K562 (cell line): Measurements from ENCODE around the gene SLC16A1. TPM values are rescaled to one million over a fixed set of nuclear protein-coding genes. Genes with fewer than 3 reads are reported as not detected.

Source experiments
- CC2D1A ChIP-seq: fragments of 450-650 bp; IDR thresholded peaks from 2 replicates; pipeline ENCODE4 v1.6.1; 2017; ENCODE audit warnings: mild to moderate bottlenecking
- CEBPG ChIP-seq, 3 experiments: fragments of 200-800 bp in 1 of 3; sonication (Bioruptor generic) in 1 of 3; sonication (generic) in 1 of 3; formaldehyde crosslinking in 1 of 3; IDR thresholded peaks in 2 of 3; conservative IDR thresholded peaks in 1 of 3; 2 replicates each; pipeline versions ENCODE4 v1.6.1 to v1.8.0; 2016 to 2022; ENCODE audit warnings: missing compliant biosample characterization in 2 of 3, missing genetic modification characterization in 2 of 3, mild to moderate bottlenecking in 1 of 3, missing genetic modification reagents in 1 of 3
- CUX1 ChIP-seq: fragments of 200-800 bp; sonication (Bioruptor generic); IDR thresholded peaks from 2 replicates; pipeline ENCODE4 v1.6.1; 2016; ENCODE audit warnings: missing genetic modification characterization, missing compliant biosample characterization
- CXXC5 ChIP-seq: fragments of 250-450 bp; sonication (Bioruptor Pico); IDR thresholded peaks from 2 replicates; pipeline ENCODE4 v1.8.0; 2022; ENCODE audit warnings: inconsistent platforms, mild to moderate bottlenecking, moderate library complexity
- ELF4 ChIP-seq: fragments of 450-650 bp; formaldehyde crosslinking; IDR thresholded peaks from 2 replicates; pipeline ENCODE4 v1.4.0; 2022; ENCODE audit warnings: missing genetic modification characterization
- ETV1 ChIP-seq: fragments of 450-650 bp; conservative IDR thresholded peaks from 2 replicates; pipeline ENCODE4 v1.6.1; 2016; ENCODE audit warnings: missing genetic modification characterization, control low read depth, low read depth, missing compliant biosample characterization
- NR1H2 ChIP-seq: sonication (generic); formaldehyde crosslinking; IDR thresholded peaks from 2 replicates; pipeline ENCODE4 v1.4.0; 2020; ENCODE audit warnings: mild to moderate bottlenecking, missing genetic modification reagents
- RBBP5 ChIP-seq: fragments of 200-600 bp; sonication (generic); IDR thresholded peaks from 2 replicates; pipeline ENCODE4 v1.6.1; 2012; ENCODE audit warnings: borderline replicate concordance, mild to moderate bottlenecking, low read length, control low read depth, inconsistent platforms; ENCODE audit not compliant: insufficient read depth, poor library complexity, severe bottlenecking
- RBM15 ChIP-seq: fragments of 200-400 bp; formaldehyde crosslinking; IDR thresholded peaks from 2 replicates; pipeline ENCODE4 v1.6.1; 2018; ENCODE audit warnings: mild to moderate bottlenecking, low read length, moderate library complexity; ENCODE audit not compliant: insufficient read depth
- RHOXF2B ChIP-seq: fragments of 250-450 bp; sonication (Bioruptor Pico); conservative IDR thresholded peaks from 2 replicates; pipeline ENCODE4 v1.5.1; 2021
- SMC3 ChIP-seq: conservative IDR thresholded peaks from 2 replicates; pipeline ENCODE4 v1.6.1; 2011; ENCODE audit warnings: low read depth, low read length, improper control_type of control experiment; ENCODE audit not compliant: insufficient read depth
- SRSF1 ChIP-seq: fragments of 200-400 bp; formaldehyde crosslinking; IDR thresholded peaks from 2 replicates; pipeline ENCODE4 v1.6.1; 2017; ENCODE audit warnings: mild to moderate bottlenecking, low read depth, low read length, moderate library complexity
- ZNF217 ChIP-seq: sonication (generic); formaldehyde crosslinking; IDR thresholded peaks from 2 replicates; pipeline ENCODE4 v1.8.0; 2022; ENCODE audit warnings: mild to moderate bottlenecking, missing genetic modification reagents
- ZNF282 ChIP-seq: sonication (generic); formaldehyde crosslinking; IDR thresholded peaks from 2 replicates; pipeline ENCODE4 v1.8.1; 2023; ENCODE audit warnings: missing genetic modification reagents
- ZNF77 ChIP-seq: fragments of 250-450 bp; sonication (Bioruptor Pico); IDR thresholded peaks from 2 replicates; pipeline ENCODE4 v1.5.0; 2020
- polyA plus RNA-seq, 8 experiments: library from polyadenylated mRNA; depleted of rRNA in 4 of 8; stranded (reverse) in 5 of 8; unstranded in 3 of 8; fragments of >200 nt; fragmentation: Nextera tagmentation in 2 of 8; fragmentation: Illumina TruSeq in 1 of 8; extraction: Ambion mirVana in 2 of 8; extraction: Trizol in 1 of 8; gene quantifications; 2 replicates each; pipeline versions ENCODE4 v1.2.1 to v1.2.3, GENCODE V29; 2011 to 2014; ENCODE audit warnings: inconsistent platforms in 1 of 8, missing spikeins in 1 of 8
- total RNA-seq, 7 experiments: library from RNA; depleted of rRNA in 6 of 7; stranded (reverse); fragments of >200 nt in 6 of 7; fragmentation: Illumina TruSeq in 2 of 7; extraction: Trizol in 2 of 7; gene quantifications; 2 replicates each; pipeline versions ENCODE4 v1.2.1 to v1.2.3, GENCODE V29; 2011 to 2021; ENCODE audit warnings: low replicate concordance in 1 of 7
- TF ChIP-seq, protein P1 (sequence below), 2 experiments: IDR thresholded peaks in 1 of 2; conservative IDR thresholded peaks in 1 of 2; 2 replicates each; pipeline ENCODE4 v1.6.1; 2016; ENCODE audit warnings: low read depth in 2 of 2, mild to moderate bottlenecking in 1 of 2, missing compliant biosample characterization in 1 of 2, missing genetic modification characterization in 1 of 2, moderate library complexity in 1 of 2
- TF ChIP-seq, protein P2 (sequence below): fragments of 250-450 bp; sonication (Bioruptor Pico); IDR thresholded peaks from 2 replicates; pipeline ENCODE4 v1.4.0; 2020; ENCODE audit warnings: mild to moderate bottlenecking

SLC16A1 gene
- total and polyA plus RNA-seq, 9 of the 15 experiments (the other 6 are each of a cell fraction or from before 2014, with no cell fraction given), result 73.1 to 244 (median 117) TPM

- TF ChIP-seq RHOXF2B (CRISPR knock-in tag) (0 out of 2 replicates have a peak, but pooled peaks have one; percentile 37), RBM15 (no peak), ZNF77 (CRISPR knock-in tag) (no peak), CXXC5 (CRISPR knock-in tag) (peak; percentile 7), RBBP5 (peak; percentile 53), CEBPG (CRISPR knock-in tag; IDR thresholded peaks at IDR 0.05) (no peak), CEBPG (tag; conservative IDR thresholded peaks at IDR 0.05 in 1 of 2, IDR thresholded peaks at IDR 0.05 in 1 of 2) (peak in 1 of 2 experiments; percentile 1; a peak in 1 of 4 replicates), ZNF282 (CRISPR knock-in tag) (no peak), SMC3 (peak; percentile 14; the same call in 1 of the 2 replicates), ETV1 (no peak), CC2D1A (no peak), ELF4 (CRISPR knock-in tag) (no peak), SRSF1 (no peak), CUX1 (CRISPR knock-in tag) (no peak), NR1H2 (CRISPR knock-in tag) (no peak), ZNF217 (CRISPR knock-in tag) (no peak)
- TF ChIP-seq, protein P1, sequence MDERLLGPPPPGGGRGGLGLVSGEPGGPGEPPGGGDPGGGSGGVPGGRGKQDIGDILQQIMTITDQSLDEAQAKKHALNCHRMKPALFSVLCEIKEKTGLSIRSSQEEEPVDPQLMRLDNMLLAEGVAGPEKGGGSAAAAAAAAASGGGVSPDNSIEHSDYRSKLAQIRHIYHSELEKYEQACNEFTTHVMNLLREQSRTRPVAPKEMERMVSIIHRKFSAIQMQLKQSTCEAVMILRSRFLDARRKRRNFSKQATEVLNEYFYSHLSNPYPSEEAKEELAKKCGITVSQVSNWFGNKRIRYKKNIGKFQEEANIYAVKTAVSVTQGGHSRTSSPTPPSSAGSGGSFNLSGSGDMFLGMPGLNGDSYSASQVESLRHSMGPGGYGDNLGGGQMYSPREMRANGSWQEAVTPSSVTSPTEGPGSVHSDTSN (CRISPR knock-in tag; IDR thresholded peaks at IDR 0.05; ENCODE audit: low read depth), result no peak
- TF ChIP-seq, protein P1 (tag; conservative IDR thresholded peaks at IDR 0.05; ENCODE audit: low read depth), result peak; percentile 66
- TF ChIP-seq, protein P2, sequence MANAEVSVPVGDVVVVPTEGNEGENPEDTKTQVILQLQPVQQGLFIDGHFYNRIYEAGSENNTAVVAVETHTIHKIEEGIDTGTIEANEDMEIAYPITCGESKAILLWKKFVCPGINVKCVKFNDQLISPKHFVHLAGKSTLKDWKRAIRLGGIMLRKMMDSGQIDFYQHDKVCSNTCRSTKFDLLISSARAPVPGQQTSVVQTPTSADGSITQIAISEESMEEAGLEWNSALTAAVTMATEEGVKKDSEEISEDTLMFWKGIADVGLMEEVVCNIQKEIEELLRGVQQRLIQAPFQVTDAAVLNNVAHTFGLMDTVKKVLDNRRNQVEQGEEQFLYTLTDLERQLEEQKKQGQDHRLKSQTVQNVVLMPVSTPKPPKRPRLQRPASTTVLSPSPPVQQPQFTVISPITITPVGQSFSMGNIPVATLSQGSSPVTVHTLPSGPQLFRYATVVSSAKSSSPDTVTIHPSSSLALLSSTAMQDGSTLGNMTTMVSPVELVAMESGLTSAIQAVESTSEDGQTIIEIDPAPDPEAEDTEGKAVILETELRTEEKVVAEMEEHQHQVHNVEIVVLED (CRISPR knock-in tag), result no peak
Measured at GRCh38 chr1:112954945-112955772, 837 bp downstream of the SLC16A1 start (continued).
